Spleen (tissue), 11 donors: ENCODE results near the gene CSNK1E. TPM values are rescaled to one million over a fixed set of nuclear protein-coding genes. Genes with fewer than 3 reads are reported as not detected.

Experiments
- DNase-seq: peaks from one replicate; pipeline ENCODE4 v3.0.0-alpha.2; 2020
- H3K27ac ChIP-seq, 8 donors: fragments of 200-600 bp; sonication (generic) in 7 of 8; 1 replicate in 4 of 8; 2 replicates in 4 of 8; pipeline versions ENCODE4 v1.5.0 to v1.8.0; 2016 to 2021; ENCODE audit warnings: inconsistent platforms in 4 of 8, mild to moderate bottlenecking in 4 of 8, moderate library complexity in 1 of 8
- H3K27me3 ChIP-seq, 7 donors: fragments of 200-600 bp; sonication (generic) in 6 of 7; replicated peaks in 1 of 7; 1 replicate in 4 of 7; 2 replicates in 3 of 7; pipeline versions ENCODE4 v1.5.0 to v1.8.0; 2016 to 2021; ENCODE audit warnings: inconsistent platforms in 3 of 7, mild to moderate bottlenecking in 1 of 7
- H3K36me3 ChIP-seq, 6 donors: fragments of 200-600 bp; sonication (generic) in 5 of 6; 1 replicate in 4 of 6; 2 replicates in 2 of 6; pipeline versions ENCODE4 v1.5.0 to v1.8.0; 2016 to 2021; ENCODE audit warnings: inconsistent platforms in 2 of 6
- H3K4me1 ChIP-seq, 6 donors: fragments of 200-600 bp; sonication (generic) in 5 of 6; 1 replicate in 3 of 6; 2 replicates in 3 of 6; pipeline versions ENCODE4 v1.5.0 to v1.8.0; 2016 to 2021; ENCODE audit warnings: inconsistent platforms in 3 of 6
- H3K4me3 ChIP-seq, 8 donors: fragments of 200-600 bp; sonication (generic) in 7 of 8; 1 replicate in 4 of 8; 2 replicates in 4 of 8; pipeline versions ENCODE4 v1.5.0 to v1.8.0; 2016 to 2021; ENCODE audit warnings: inconsistent platforms in 4 of 8, mild to moderate bottlenecking in 4 of 8, moderate library complexity in 2 of 8
- H3K9me3 ChIP-seq, 8 donors: fragments of 200-600 bp; sonication (generic) in 7 of 8; 1 replicate in 4 of 8; 2 replicates in 4 of 8; pipeline versions ENCODE4 v1.5.0 to v1.8.0; 2016 to 2021; ENCODE audit warnings: inconsistent platforms in 4 of 8
- CTCF ChIP-seq, 11 experiments: fragments of 200-600 bp in 7 of 11; fragments of 450-650 bp in 4 of 11; sonication (generic) in 4 of 11; IDR thresholded peaks in 8 of 11; conservative IDR thresholded peaks in 3 of 11; 1 replicate in 7 of 11; 2 replicates in 4 of 11; pipeline versions ENCODE4 v1.4.0 to v1.8.0; 2016 to 2021; ENCODE audit warnings: antibody characterized with exemption in 11 of 11, inconsistent platforms in 4 of 11, mild to moderate bottlenecking in 1 of 11
- POLR2A ChIP-seq, 3 donors: fragments of 450-650 bp; IDR thresholded peaks; one replicate each; pipeline ENCODE4 v1.5.1; 2017; ENCODE audit warnings: antibody characterized with exemption in 3 of 3, mild to moderate bottlenecking in 1 of 3
- POLR2AphosphoS5 ChIP-seq, 3 donors: sonication (generic); formaldehyde crosslinking; IDR thresholded peaks; one replicate each; pipeline ENCODE4 v1.5.1; 2017; ENCODE audit warnings: antibody characterized with exemption in 3 of 3
- WGBS, 5 donors: extraction: QIAGEN DNeasy Blood & Tissue Kit in 3 of 5; methylation state at CpG; one replicate each; pipeline versions ENCODE4 v1.1.5 to v1.1.7; 2013 to 2018; 5-methylcytosine and 5-hydroxymethylcytosine counted together
- intact Hi-C: fragments of 100-400 bp; cut with DNase I; formaldehyde crosslinking; loops from one replicate; pipeline ENCODE4 v1.15.0; 2023; ENCODE audit warnings: low total_unique reads
- polyA plus RNA-seq, 3 donors: library from polyadenylated mRNA; stranded (reverse); fragments of 200-250 nt; gene quantifications; one replicate each; pipeline ENCODE4 v1.2.1, GENCODE V29; 2013
- total RNA-seq, 7 donors: library from RNA; depleted of rRNA in 3 of 7; stranded (reverse); fragments of >200 nt in 3 of 7; fragmentation: NEBNext Ultra II Directional in 4 of 7; extraction: Animal tissue kit (Norgen Biotek cat#: 25700) in 4 of 7; gene quantifications; one replicate each; pipeline versions ENCODE4 v1.1.0 to v1.2.1, GENCODE V29; 2016 to 2021
- donor health status: healthy with polysubstance abuse.
- donor health status: DM: no; HTN: no; CAD: no; lungs with moderate emphysema.
- donor health status: DM: no; HTN: no; CAD: no.
- donor health status: Bipolar disorder and iron deficiency.
- donor health status: healthy.
- donor health status: DM: no; HTN: no; CAD: no.
- donor health status: DM: yes; HTN: yes; CAD: no.

CSNK1E gene
- total and polyA plus RNA-seq, 10 donors = 32.8 to 157 (median 103) TPM

- Histone ChIP-seq H3K4me3 (peak overlapping the region; percentile 47 to 85 (median 56)), H3K4me1 (peaks cover 39 to 71% (median 66%) of the 10 kb centered on the region in 6 donors), H3K27ac (peak overlapping the region; percentile 93 to 97 (median 96)), H3K36me3 (peaks cover 0 to 19% (median 0%) of the 10 kb centered on the region in 6 donors), H3K9me3 (no peaks in the 10 kb centered on the region), H3K27me3 (peaks cover 0 to 6% (median 0%) of the 10 kb centered on the region in 7 donors)
- no peak for TF ChIP-seq POLR2A (IDR thresholded peaks at IDR 0.05)
- TF ChIP-seq POLR2AphosphoS5 (IDR thresholded peaks at IDR 0.05) = peak in 2 of 3 donors; percentile 53 to 55
- TF ChIP-seq CTCF (IDR thresholded peaks at IDR 0.05 in 8 of 11, conservative IDR thresholded peaks at IDR 0.05 in 3 of 11) = no peak
- DNase-seq = peak; percentile 90
- WGBS, 5 donors = 1 to 2% (median 1%) methylated on average over 22 to 51 of the region's 52 CpGs
- intact Hi-C loops = no loop called here
Measured at GRCh38 chr22:38316364-38317121, 690 bp downstream of the CSNK1E start.

- Histone ChIP-seq H3K27ac (peak overlapping the region; percentile 93 to 97 (median 96)), H3K4me1 (peaks cover 45 to 78% (median 72%) of the 10 kb centered on the region in 6 donors)
- intact Hi-C loops = no loop called here
Measured at GRCh38 chr22:38315823-38316363, 1.3 kb downstream of the CSNK1E start.

GRCh38 chr22:38314933-38315822 lies 2.1 kb downstream of the CSNK1E start:
- Histone ChIP-seq H3K4me3 (peak overlapping the region; percentile 47 to 85 (median 56)), H3K27me3 (peaks cover 0 to 6% (median 0%) of the 10 kb centered on the region in 7 donors), H3K27ac (peak overlapping the region; percentile 93 to 97 (median 96)), H3K9me3 (no peaks in the 10 kb centered on the region), H3K36me3 (peaks cover 0 to 33% (median 5%) of the 10 kb centered on the region in 6 donors), H3K4me1 (peaks cover 47 to 85% (median 80%) of the 10 kb centered on the region in 6 donors)
- no peak for TF ChIP-seq CTCF (IDR thresholded peaks at IDR 0.05 in 8 of 11, conservative IDR thresholded peaks at IDR 0.05 in 3 of 11)
- peak; percentile 29 to 74 (median 56) for TF ChIP-seq POLR2AphosphoS5 (IDR thresholded peaks at IDR 0.05)
- 7 to 13% (median 10%) methylated on average over 17 to 21 of the region's 21 CpGs for WGBS, 5 donors
- intact Hi-C loops = no loop called here
- peak; percentile 81 for DNase-seq

More at GRCh38 chr22:38315823-38316363, 1.3 kb downstream of the CSNK1E start:
- TF ChIP-seq POLR2AphosphoS5 (IDR thresholded peaks at IDR 0.05) (no peak), POLR2A (IDR thresholded peaks at IDR 0.05) (no peak), CTCF (IDR thresholded peaks at IDR 0.05 in 8 of 11, conservative IDR thresholded peaks at IDR 0.05 in 3 of 11) (no peak)
- H3K27me3 ChIP-seq = peaks cover 0 to 6% (median 0%) of the 10 kb centered on the region in 7 donors
- H3K36me3 ChIP-seq = peaks cover 0 to 26% (median 1%) of the 10 kb centered on the region in 6 donors
- DNase-seq = peak; percentile 73
- H3K9me3 ChIP-seq = no peaks in the 10 kb centered on the region
- 4 to 14% (median 6%) methylated on average over 11 to 12 of the region's 12 CpGs for WGBS, 5 donors
- H3K4me3 ChIP-seq = peak overlapping the region; percentile 47 to 85 (median 56)
